ENCODE measurements around the gene OTX1. TPM values are rescaled to one million over a fixed set of nuclear protein-coding genes. Genes with fewer than 3 reads are reported as not detected.

Gene OTX1
- total RNA-seq, 2 donors from 2014 or later = 0.07 TPM; not detected in 1

DNA sequence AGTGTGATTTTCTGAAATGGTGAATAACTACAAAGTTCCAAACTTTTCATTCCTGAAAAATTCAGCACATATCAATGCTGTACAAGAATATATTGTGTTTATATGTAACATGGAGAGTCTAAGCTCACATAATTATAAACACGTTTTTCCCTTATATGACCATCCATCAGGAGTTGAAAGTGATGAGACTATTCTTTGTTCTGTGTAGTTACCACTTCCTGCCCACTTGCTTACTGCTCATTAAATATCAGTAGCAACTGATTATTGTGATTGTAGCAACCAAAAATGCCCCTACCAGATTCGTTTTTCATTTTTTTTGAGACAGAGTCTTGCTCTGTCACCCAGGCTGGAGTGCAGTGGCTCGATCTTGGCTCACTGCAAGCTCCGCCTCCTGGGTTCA, 30.8 kb downstream of the OTX1 start:
- Mint-ChIP-seq H3K4me1 (ENCODE audit: low read depth) (peaks cover 7% of the 10 kb centered on the region), H3K4me3 (no peak overlapping the region), H3K36me3 (ENCODE audit: insufficient read depth in 2 of 2) (no peaks in the 10 kb centered on the region), H3K9me3 (no peaks in the 10 kb centered on the region), H3K27me3 (ENCODE audit: low read depth) (no peaks in the 10 kb centered on the region), H3K27ac (no peak overlapping the region)
- ATAC-seq (replicated peaks in 1 of 2) = no peak
- DNase-seq = no peak

DNA sequence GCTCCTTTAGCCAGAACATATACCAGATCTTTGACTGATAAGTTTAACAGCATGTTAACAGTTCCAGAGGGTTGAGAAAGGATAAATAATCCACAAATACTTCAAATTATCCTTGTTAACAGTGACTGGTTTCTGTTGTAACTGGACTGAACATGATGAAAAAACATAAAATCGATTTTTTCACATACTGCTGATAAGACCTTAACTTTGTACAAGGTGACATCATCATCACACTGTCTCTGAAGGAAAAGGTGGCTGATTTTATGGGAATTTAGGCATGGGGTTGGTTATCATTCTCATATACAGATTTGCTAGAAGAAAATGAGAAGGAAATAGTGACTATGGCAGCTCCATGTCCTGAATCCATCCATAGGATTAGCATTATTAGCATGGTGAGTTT, 36.1 kb downstream of the OTX1 start:
- DNase-seq (no peak), ATAC-seq (replicated peaks in 1 of 2) (no peak)
- no peaks in the 10 kb centered on the region for H3K36me3 Mint-ChIP-seq (ENCODE audit: insufficient read depth in 2 of 2)
- no peaks in the 10 kb centered on the region for H3K4me1 Mint-ChIP-seq (ENCODE audit: low read depth)
- H3K9me3 Mint-ChIP-seq = no peaks in the 10 kb centered on the region
- H3K27me3 Mint-ChIP-seq (ENCODE audit: low read depth) = no peaks in the 10 kb centered on the region
- H3K27ac Mint-ChIP-seq = no peak overlapping the region
- no peak overlapping the region for H3K4me3 Mint-ChIP-seq

DNA sequence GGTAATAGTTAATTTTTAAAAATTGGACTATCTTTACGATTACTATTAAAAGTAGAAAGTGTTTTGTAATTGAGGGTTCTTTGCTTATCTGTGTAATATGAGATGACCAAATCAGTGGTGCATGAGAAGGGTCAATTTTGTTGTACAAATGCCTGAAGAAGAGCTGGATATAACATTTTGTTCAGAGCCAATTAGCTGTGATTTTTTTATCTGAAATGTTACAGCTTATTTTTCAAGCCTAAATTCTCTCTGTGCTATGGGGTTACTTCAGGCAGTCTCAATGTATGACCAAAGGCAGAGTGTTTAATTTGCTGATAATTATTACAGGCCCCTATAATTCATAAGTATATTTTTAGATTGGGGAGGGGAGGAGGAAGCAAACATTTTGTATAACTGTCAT, 41.8 kb downstream of the OTX1 start:
- Mint-ChIP-seq H3K4me1 (ENCODE audit: low read depth) (no peaks in the 10 kb centered on the region), H3K27ac (no peak overlapping the region), H3K36me3 (ENCODE audit: insufficient read depth in 2 of 2) (no peaks in the 10 kb centered on the region), H3K9me3 (peaks cover 0 to 2% of the 10 kb centered on the region in 2 donors), H3K27me3 (ENCODE audit: low read depth) (peaks cover 6% of the 10 kb centered on the region), H3K4me3 (no peak overlapping the region)
- DNase-seq (no peak), ATAC-seq (replicated peaks in 1 of 2) (no peak)

DNA sequence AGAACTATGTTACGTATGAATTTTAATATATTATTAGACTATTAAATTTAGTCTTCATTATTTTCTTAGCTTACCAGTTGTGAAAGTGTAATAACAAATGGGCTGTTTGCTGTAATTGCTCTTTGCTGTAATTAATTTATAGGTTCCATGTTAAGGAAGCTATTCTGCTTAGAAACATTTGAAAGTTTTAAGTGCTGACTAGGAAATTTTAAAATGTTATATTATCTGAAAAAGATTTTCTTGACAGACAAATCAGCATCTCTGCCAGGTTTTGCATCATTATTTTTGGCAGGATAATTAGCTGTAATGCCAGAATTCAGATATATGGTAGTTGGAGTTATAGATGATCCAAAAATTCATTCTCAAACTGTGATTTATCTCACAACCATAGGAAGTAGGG, 42.2 kb downstream of the OTX1 start:
- Mint-ChIP-seq H3K4me3 (no peak overlapping the region), H3K27ac (no peak overlapping the region), H3K9me3 (peaks cover 0 to 2% of the 10 kb centered on the region in 2 donors), H3K27me3 (ENCODE audit: low read depth) (peaks cover 6% of the 10 kb centered on the region), H3K36me3 (ENCODE audit: insufficient read depth in 2 of 2) (no peaks in the 10 kb centered on the region), H3K4me1 (ENCODE audit: low read depth) (no peaks in the 10 kb centered on the region)
- DNase-seq (no peak), ATAC-seq (replicated peaks in 1 of 2) (no peak)

DNA sequence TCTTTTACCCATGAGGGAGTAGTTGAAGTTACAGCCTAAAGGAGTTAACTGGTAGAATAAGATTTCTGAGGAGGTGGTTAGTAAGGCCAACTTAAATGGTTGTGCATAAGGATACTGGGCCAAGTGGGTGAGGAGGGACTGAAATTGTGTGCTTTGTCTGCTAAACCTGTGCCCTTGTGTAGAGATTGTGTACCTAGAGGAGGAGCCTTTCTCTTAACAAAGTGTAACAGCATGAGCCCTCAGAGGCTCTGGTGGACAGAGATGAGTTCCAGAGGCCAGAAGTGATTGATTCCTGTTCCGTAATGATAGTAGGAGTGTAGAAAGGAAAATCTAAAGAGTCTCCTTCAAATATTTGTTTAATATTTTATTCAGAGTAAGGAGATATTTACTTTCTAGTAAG, 42.9 kb downstream of the OTX1 start:
- Mint-ChIP-seq H3K4me1 (ENCODE audit: low read depth) (no peaks in the 10 kb centered on the region), H3K36me3 (ENCODE audit: insufficient read depth in 2 of 2) (no peaks in the 10 kb centered on the region), H3K27me3 (ENCODE audit: low read depth) (peaks cover 6% of the 10 kb centered on the region), H3K27ac (no peak overlapping the region), H3K4me3 (no peak overlapping the region), H3K9me3 (peaks cover 0 to 2% of the 10 kb centered on the region in 2 donors)
- ATAC-seq (replicated peaks in 1 of 2) (no peak), DNase-seq (no peak)

DNA sequence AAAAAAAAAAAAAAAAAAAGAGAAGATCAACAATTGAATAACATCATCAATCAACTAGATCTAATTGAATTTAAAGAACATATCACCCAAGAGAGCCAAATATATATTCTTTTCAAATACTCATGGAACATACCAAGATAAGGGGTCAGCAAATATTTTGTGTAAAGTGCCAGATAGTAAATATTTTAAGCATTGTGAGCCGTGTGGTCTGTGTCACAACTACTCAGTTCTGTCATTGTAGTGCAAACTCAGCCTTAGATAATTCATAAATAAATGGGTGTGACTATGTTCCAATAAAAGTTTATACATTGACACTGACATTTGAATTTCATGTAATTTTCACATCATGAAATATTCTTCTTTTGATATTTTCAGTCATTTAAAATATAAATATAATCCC, 45.9 kb downstream of the OTX1 start:
- Mint-ChIP-seq H3K27me3 (ENCODE audit: low read depth) (peaks cover 6% of the 10 kb centered on the region), H3K4me3 (no peak overlapping the region), H3K27ac (no peak overlapping the region), H3K36me3 (ENCODE audit: insufficient read depth in 2 of 2) (no peaks in the 10 kb centered on the region), H3K9me3 (peaks cover 3 to 6% of the 10 kb centered on the region in 2 donors), H3K4me1 (ENCODE audit: low read depth) (no peaks in the 10 kb centered on the region)
- DNase-seq (no peak), ATAC-seq (replicated peaks in 1 of 2) (no peak)

DNA sequence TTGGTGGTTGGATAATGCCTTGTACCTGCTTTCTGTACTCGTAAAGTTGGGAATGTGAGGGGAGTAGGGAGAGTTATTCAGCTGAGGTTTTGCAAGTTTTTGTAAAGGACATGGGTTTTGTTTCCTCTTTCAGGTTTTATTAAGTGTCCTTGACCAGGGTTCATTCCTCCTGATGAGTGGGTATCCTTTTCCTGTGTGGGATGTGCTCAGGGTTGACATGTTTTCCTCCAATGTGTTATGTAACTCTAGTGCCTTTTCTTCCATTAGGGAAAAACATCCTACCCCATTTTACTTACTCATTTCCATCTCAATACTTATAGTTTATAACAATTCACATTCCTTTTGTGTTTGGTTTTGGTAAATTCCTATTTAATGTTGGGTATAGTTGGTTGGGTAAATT, 48.4 kb downstream of the OTX1 start:
- DNase-seq = no peak
- ATAC-seq (replicated peaks in 1 of 2) = no peak
- Mint-ChIP-seq H3K4me1 (ENCODE audit: low read depth) (no peaks in the 10 kb centered on the region), H3K36me3 (ENCODE audit: insufficient read depth in 2 of 2) (peaks cover 0 to 3% of the 10 kb centered on the region in 2 donors), H3K27me3 (ENCODE audit: low read depth) (no peaks in the 10 kb centered on the region), H3K4me3 (no peak overlapping the region), H3K9me3 (peaks cover 3 to 8% of the 10 kb centered on the region in 2 donors), H3K27ac (no peak overlapping the region)

DNA sequence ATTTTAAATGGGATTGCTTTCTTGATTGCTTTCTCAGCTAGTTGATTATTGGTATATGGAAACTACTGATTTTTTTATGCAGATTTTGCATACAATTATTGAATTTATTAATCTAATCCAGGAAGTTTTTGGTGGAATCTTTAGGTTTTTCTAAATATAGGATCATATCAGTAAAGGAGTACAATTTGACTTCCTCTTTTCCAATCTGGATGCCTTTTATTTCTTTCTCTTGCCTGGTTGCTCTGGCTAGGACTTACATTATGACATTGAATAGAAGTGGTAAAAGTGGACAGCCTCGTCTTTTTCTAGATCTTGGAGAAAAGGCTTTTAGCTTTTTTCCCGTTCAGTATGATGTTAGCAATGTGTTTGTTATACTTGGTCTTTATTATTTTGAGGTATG, 51.3 kb downstream of the OTX1 start:
- ATAC-seq (replicated peaks in 1 of 2) = no peak
- no peak for DNase-seq
- no peak overlapping the region for H3K4me3 Mint-ChIP-seq
- H3K27me3 Mint-ChIP-seq (ENCODE audit: low read depth) = no peaks in the 10 kb centered on the region
- H3K27ac Mint-ChIP-seq = no peak overlapping the region
- H3K9me3 Mint-ChIP-seq = peaks cover 13 to 15% of the 10 kb centered on the region in 2 donors
- H3K4me1 Mint-ChIP-seq (ENCODE audit: low read depth) = no peaks in the 10 kb centered on the region
- H3K36me3 Mint-ChIP-seq (ENCODE audit: insufficient read depth in 2 of 2) = peaks cover 5 to 9% of the 10 kb centered on the region in 2 donors

DNA sequence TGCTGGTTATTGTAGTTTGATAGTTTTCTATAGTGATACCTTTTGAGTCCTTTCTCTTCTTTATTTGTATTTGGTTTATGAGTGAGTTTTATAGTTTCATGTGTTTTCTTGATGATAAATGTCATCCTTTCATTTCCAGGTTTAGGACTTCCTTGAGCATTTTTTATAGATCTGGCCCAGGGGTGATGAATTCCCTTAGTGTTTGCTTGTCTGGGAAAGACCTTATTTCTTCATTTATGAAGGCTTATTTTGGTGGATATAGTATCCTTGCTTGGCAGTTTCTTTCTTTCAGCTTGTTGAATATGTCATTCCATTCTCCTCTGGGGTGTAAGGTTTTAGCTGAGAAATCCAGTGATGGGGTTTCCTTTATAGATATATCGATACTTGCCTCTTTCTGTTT, 53.9 kb downstream of the OTX1 start:
- DNase-seq (no peak), ATAC-seq (replicated peaks in 1 of 2) (no peak)
- Mint-ChIP-seq H3K4me3 (no peak overlapping the region), H3K9me3 (peaks cover 14 to 19% of the 10 kb centered on the region in 2 donors), H3K27me3 (ENCODE audit: low read depth) (no peaks in the 10 kb centered on the region), H3K4me1 (ENCODE audit: low read depth) (no peaks in the 10 kb centered on the region), H3K27ac (no peak overlapping the region), H3K36me3 (ENCODE audit: insufficient read depth in 2 of 2) (peaks cover 5 to 9% of the 10 kb centered on the region in 2 donors)
